ENCODE data around the gene CREBZF. TPM values are rescaled to one million over a fixed set of nuclear protein-coding genes. Genes with fewer than 3 reads are reported as not detected.

The CREBZF gene
- total RNA-seq, 1 experiment from 2014 or later = 36.0 TPM

GRCh38 chr11:85668157-85668556, 3.2 kb upstream of the CREBZF start:
- H3K4me3 Mint-ChIP-seq (ENCODE audit: unreplicated experiment) = no peak overlapping the region
- intact Hi-C loops (cut with micrococcal nuclease) = no loop called here
- H3K4me1 Mint-ChIP-seq (ENCODE audit: insufficient read depth, unreplicated experiment) = peaks cover 3% of the 10 kb centered on the region
- no peak overlapping the region for H3K27ac Mint-ChIP-seq (ENCODE audit: low read depth, unreplicated experiment)
- POLR2A ChIA-PET = interaction anchor here (1.5 kb wide), 1 partner anchor 20 kb away, joined by 4 read pairs; the partner anchor contains the start of gene TMEM126A
- H3K27me3 Mint-ChIP-seq (ENCODE audit: insufficient read depth, unreplicated experiment) = no peaks in the 10 kb centered on the region
- H3K36me3 Mint-ChIP-seq (ENCODE audit: insufficient read depth, unreplicated experiment) = peaks cover 17% of the 10 kb centered on the region
- BruUV-seq (replicated peaks) = no TSS peak
- CTCF ChIA-PET = interaction anchor here (0.6 to 1.2 kb wide), 3 partner anchors 158 to 1287 kb away, joined by 3 to 4 read pairs (median 4); partner anchors contain the start of gene FZD4
- DNase-seq (ENCODE audit: unreplicated experiment) = no peak
- H3K9me3 Mint-ChIP-seq (ENCODE audit: unreplicated experiment) = no peaks in the 10 kb centered on the region
- no peak for TF ChIP-seq CTCF (IDR thresholded peaks at IDR 0.05; ENCODE audit: unreplicated experiment)

- intact Hi-C loops (cut with micrococcal nuclease) = no loop called here
- Mint-ChIP-seq H3K27me3 (ENCODE audit: insufficient read depth, unreplicated experiment) (no peaks in the 10 kb centered on the region), H3K27ac (ENCODE audit: low read depth, unreplicated experiment) (no peak overlapping the region), H3K36me3 (ENCODE audit: insufficient read depth, unreplicated experiment) (peaks cover 32% of the 10 kb centered on the region), H3K9me3 (ENCODE audit: unreplicated experiment) (no peaks in the 10 kb centered on the region), H3K4me3 (ENCODE audit: unreplicated experiment) (no peak overlapping the region), H3K4me1 (ENCODE audit: insufficient read depth, unreplicated experiment) (peaks cover 10% of the 10 kb centered on the region)
- no TSS peak for BruUV-seq (replicated peaks)
- ChIA-PET CTCF (interaction anchor here (0.7 kb wide), 1 partner anchor 182 kb away, joined by 3 read pairs; no protein-coding TSS in a partner anchor), POLR2A (interaction anchor here (0.7 kb wide), 1 partner anchor 578 kb away, joined by 3 read pairs; no protein-coding TSS in a partner anchor)
- no peak for TF ChIP-seq CTCF (IDR thresholded peaks at IDR 0.05; ENCODE audit: unreplicated experiment)
- no peak for DNase-seq (ENCODE audit: unreplicated experiment)
These were observed 1.8 kb upstream of the CREBZF start for GRCh38 chr11:85666687-85667086.

GRCh38 chr11:85665733-85666132, 804 bp upstream of the CREBZF start:
- POLR2A ChIA-PET = interaction anchor here (1.1 to 3.9 kb wide), 2 partner anchors 34 to 38 kb away, joined by 4 to 62 read pairs; partner anchors contain the start of genes DLG2 and TMEM126B
- DNase-seq (ENCODE audit: unreplicated experiment) = no peak
- intact Hi-C loops (cut with micrococcal nuclease) = loop anchor here (1.0 to 2.0 kb wide), 2 partner anchors 37 to 179 kb away; partner anchors contain the start of gene TMEM126B
- Mint-ChIP-seq H3K9me3 (ENCODE audit: unreplicated experiment) (no peaks in the 10 kb centered on the region), H3K36me3 (ENCODE audit: insufficient read depth, unreplicated experiment) (peaks cover 41% of the 10 kb centered on the region), H3K27ac (ENCODE audit: low read depth, unreplicated experiment) (peak overlapping the region; percentile 95), H3K4me3 (ENCODE audit: unreplicated experiment) (peak overlapping the region; percentile 38), H3K4me1 (ENCODE audit: insufficient read depth, unreplicated experiment) (peaks cover 18% of the 10 kb centered on the region), H3K27me3 (ENCODE audit: insufficient read depth, unreplicated experiment) (no peaks in the 10 kb centered on the region)
- BruUV-seq (replicated peaks) = no TSS peak
- TF ChIP-seq CTCF (IDR thresholded peaks at IDR 0.05; ENCODE audit: unreplicated experiment) = no peak
- CTCF ChIA-PET = interaction anchor here (0.6 kb wide), 1 partner anchor 409 kb away, joined by 3 read pairs; no protein-coding TSS in a partner anchor

- intact Hi-C loops (cut with micrococcal nuclease) = loop anchor here (1.0 to 2.0 kb wide), 2 partner anchors 35 to 69 kb away; partner anchors contain the start of gene TMEM126B
- peak; percentile 35 for TF ChIP-seq CTCF (IDR thresholded peaks at IDR 0.05; ENCODE audit: unreplicated experiment)
- Mint-ChIP-seq H3K4me3 (ENCODE audit: unreplicated experiment) (peak overlapping the region; percentile 95), H3K27ac (ENCODE audit: low read depth, unreplicated experiment) (peak overlapping the region; percentile 95), H3K9me3 (ENCODE audit: unreplicated experiment) (no peaks in the 10 kb centered on the region), H3K4me1 (ENCODE audit: insufficient read depth, unreplicated experiment) (peaks cover 33% of the 10 kb centered on the region), H3K36me3 (ENCODE audit: insufficient read depth, unreplicated experiment) (peaks cover 59% of the 10 kb centered on the region), H3K27me3 (ENCODE audit: insufficient read depth, unreplicated experiment) (no peaks in the 10 kb centered on the region)
- peak; percentile 57 for DNase-seq (ENCODE audit: unreplicated experiment)
- POLR2A ChIA-PET = interaction anchor here (0.6 to 10.2 kb wide), 14 partner anchors 13 to 966 kb away, joined by 3 to 254 read pairs (median 4); partner anchors contain the start of genes DLG2, HIKESHI, TMEM126A and TMEM126B
- CTCF ChIA-PET = interaction anchor here (0.5 to 1.7 kb wide), 5 partner anchors 15 to 554 kb away, joined by 3 to 5 read pairs (median 3); partner anchors contain the start of gene TMEM126A
- no TSS peak for BruUV-seq (replicated peaks)
These were observed 945 bp downstream of the CREBZF start for GRCh38 chr11:85663753-85664614.

Data from MCF 10A (cell line).